A549 (cell line): Measurements from ENCODE around the gene XPNPEP2. TPM values are rescaled to one million over a fixed set of nuclear protein-coding genes. Genes with fewer than 3 reads are reported as not detected.

ENCODE experiments used
- ATAC-seq, 2 experiments: fragments of 200-7000 bp in 1 of 2; fragments of >200 bp in 1 of 2; cut with Nextera tagmentation in 1 of 2; cut with Tn5 transposase in 1 of 2; 3 replicates each; pipeline versions ENCODE4 v1.8.0 to v1.9.1; 2018 to 2020; ENCODE audit warnings: mild to moderate bottlenecking in 1 of 2, moderate library complexity in 1 of 2
- CTCF ChIA-PET: fragments of 300-600 bp; sonication (Branson Sonifier 250); formaldehyde crosslinking; extraction: SDS; loops from one replicate; lab custom pipeline; 2021; ENCODE audit warnings: antibody characterized with exemption, inconsistent platforms; lab: Yijun Ruan, JAX
- POLR2A ChIA-PET: fragments of 350-600 bp; formaldehyde crosslinking; extraction: SDS; loops from one replicate; lab custom pipeline; 2021; ENCODE audit warnings: antibody characterized with exemption, inconsistent platforms; lab: Yijun Ruan, JAX
- DNase-seq, 2 experiments: peaks; one replicate each; pipeline versions ENCODE4 v3.0.0 to v3.0.0-alpha.2; 2011 to 2016; ENCODE audit warnings: low read depth in 1 of 2, low spot score in 1 of 2
- FAIRE-seq: peaks from 2 replicates; lab custom pipeline; 2011; peaks lifted over from hg19 to GRCh38; lab: Jason Lieb, UNC
- H3K27ac ChIP-seq, 2 experiments: fragments of >200 bp; sonication (Bioruptor Twin); formaldehyde crosslinking; 3 replicates each; pipeline ENCODE4 v1.5.1; 2016 to 2017
- H3K4me1 ChIP-seq: fragments of >200 bp; sonication (Bioruptor Twin); formaldehyde crosslinking; 3 replicates; pipeline ENCODE4 v1.6.1; 2016
- H3K4me2 ChIP-seq: fragments of >200 bp; sonication (Bioruptor Twin); formaldehyde crosslinking; 3 replicates; pipeline ENCODE4 v1.6.1; 2016
- H3K4me3 ChIP-seq: fragments of >200 bp; sonication (Bioruptor Twin); formaldehyde crosslinking; 3 replicates; pipeline ENCODE4 v1.5.1; 2016
- H3K9me3 ChIP-seq: fragments of >200 bp; sonication (Bioruptor Twin); formaldehyde crosslinking; 3 replicates; pipeline ENCODE4 v1.6.1; 2016
- ATOH8 ChIP-seq: fragments of 250-450 bp; sonication (Bioruptor Pico); IDR thresholded peaks from 2 replicates; pipeline ENCODE4 v1.5.0; 2020; ENCODE audit warnings: low read depth, mild to moderate bottlenecking, moderate library complexity
- BHLHE40 ChIP-seq: IDR thresholded peaks from 2 replicates; pipeline ENCODE4 v1.6.1; 2012; ENCODE audit warnings: low read depth, low read length, inconsistent platforms
- CTCF ChIP-seq: fragments of >200 bp; sonication (Bioruptor Twin); formaldehyde crosslinking; IDR thresholded peaks from 3 replicates; pipeline ENCODE4 v1.5.1; 2016
- EHMT2 ChIP-seq: fragments of 200-600 bp; sonication (generic); IDR thresholded peaks from 2 replicates; pipeline ENCODE4 v1.6.1; 2016; ENCODE audit warnings: antibody characterized with exemption, low read depth, mild to moderate bottlenecking, moderate library complexity
- ESRRA ChIP-seq: fragments of 150-350 bp; IDR thresholded peaks from 2 replicates; pipeline ENCODE4 v1.6.1; 2014; ENCODE audit warnings: mild to moderate bottlenecking, low read length, borderline replicate concordance
- FOSL2 ChIP-seq, 2 experiments: fragments of 450-650 bp in 1 of 2; fragments of >200 bp in 1 of 2; sonication (Bioruptor Twin) in 1 of 2; formaldehyde crosslinking; IDR thresholded peaks; 2 replicates each; pipeline versions ENCODE4 v1.5.0 to v1.6.1; 2016 to 2020; ENCODE audit warnings: mild to moderate bottlenecking in 1 of 2, moderate library complexity in 1 of 2
- FOXS1 ChIP-seq: fragments of 250-450 bp; sonication (Bioruptor Pico); IDR thresholded peaks from 2 replicates; pipeline ENCODE4 v1.5.0; 2020; ENCODE audit warnings: mild to moderate bottlenecking, moderate library complexity
- HDAC2 ChIP-seq: fragments of 200-600 bp; sonication (generic); IDR thresholded peaks from 2 replicates; pipeline ENCODE4 v1.6.1; 2016
- HEYL ChIP-seq: fragments of 250-450 bp; sonication (Bioruptor Pico); IDR thresholded peaks from 2 replicates; pipeline ENCODE4 v1.8.0; 2021; ENCODE audit warnings: mild to moderate bottlenecking, moderate library complexity
- HMGXB4 ChIP-seq: fragments of 250-450 bp; sonication (Bioruptor Pico); IDR thresholded peaks from 2 replicates; pipeline ENCODE4 v1.5.0; 2021; ENCODE audit warnings: mild to moderate bottlenecking, moderate library complexity, borderline replicate concordance
- HOXA7 ChIP-seq: fragments of 250-450 bp; sonication (Bioruptor Pico); IDR thresholded peaks from 2 replicates; pipeline ENCODE4 v1.5.0; 2020; ENCODE audit warnings: mild to moderate bottlenecking, moderate library complexity
- HOXB13 ChIP-seq: fragments of 250-450 bp; sonication (Bioruptor Pico); IDR thresholded peaks from 2 replicates; pipeline ENCODE4 v1.5.0; 2020; ENCODE audit warnings: low read depth, mild to moderate bottlenecking, moderate library complexity
- HOXB5 ChIP-seq: fragments of 250-450 bp; sonication (Bioruptor Pico); IDR thresholded peaks from 2 replicates; pipeline ENCODE4 v1.5.0; 2020; ENCODE audit warnings: mild to moderate bottlenecking, moderate library complexity
- JUNB ChIP-seq: fragments of >200 bp; sonication (Bioruptor Twin); formaldehyde crosslinking; IDR thresholded peaks from 2 replicates; pipeline ENCODE4 v1.6.1; 2016
- KDM1A ChIP-seq: fragments of 200-600 bp; sonication (generic); IDR thresholded peaks from 2 replicates; pipeline ENCODE4 v1.6.1; 2016; ENCODE audit warnings: low read depth, mild to moderate bottlenecking
- NPAS2 ChIP-seq: fragments of 250-450 bp; sonication (Bioruptor Pico); IDR thresholded peaks from 2 replicates; pipeline ENCODE4 v1.8.0; 2022; ENCODE audit warnings: mild to moderate bottlenecking, moderate library complexity, borderline replicate concordance
- PBX3 ChIP-seq: IDR thresholded peaks from 2 replicates; pipeline ENCODE4 v1.6.1; 2012
- POLR2AphosphoS2 ChIP-seq: conservative IDR thresholded peaks from 2 replicates; pipeline ENCODE4 v1.6.1; 2012; ENCODE audit warnings: low read length, improper control_type of control experiment, inconsistent platforms
- REST ChIP-seq: fragments of 200-600 bp; sonication (generic); IDR thresholded peaks from 2 replicates; pipeline ENCODE4 v1.6.1; 2016; ENCODE audit warnings: antibody characterized with exemption, mild to moderate bottlenecking, moderate library complexity
- RFX5 ChIP-seq: fragments of 450-650 bp; IDR thresholded peaks from 2 replicates; pipeline ENCODE4 v1.7.1; 2014; ENCODE audit warnings: antibody characterized with exemption, mild to moderate bottlenecking, moderate library complexity
- SMC3 ChIP-seq: fragments of >200 bp; sonication (Bioruptor Twin); formaldehyde crosslinking; IDR thresholded peaks from 3 replicates; pipeline ENCODE4 v1.6.1; 2018; ENCODE audit warnings: inconsistent platforms
- SREBF2 ChIP-seq: fragments of 450-650 bp; IDR thresholded peaks from 2 replicates; pipeline ENCODE4 v1.6.1; 2014; ENCODE audit warnings: mild to moderate bottlenecking, moderate library complexity
- TP53 ChIP-seq: fragments of 250-450 bp; sonication (Bioruptor Pico); IDR thresholded peaks from 2 replicates; pipeline ENCODE4 v1.5.0; 2021; ENCODE audit warnings: mild to moderate bottlenecking, moderate library complexity
- USF2 ChIP-seq: fragments of 450-650 bp; IDR thresholded peaks from 2 replicates; pipeline ENCODE4 v1.6.1; 2014; ENCODE audit warnings: antibody characterized with exemption
- ZSCAN20 ChIP-seq: fragments of 250-450 bp; sonication (Bioruptor Pico); IDR thresholded peaks from 2 replicates; pipeline ENCODE4 v1.8.0; 2022; ENCODE audit warnings: mild to moderate bottlenecking, moderate library complexity
- WGBS: methylation state at CpG from one replicate; pipeline ENCODE4 v1.1.6; 2017; ENCODE audit errors: missing lambda C conversion rate; 5-methylcytosine and 5-hydroxymethylcytosine counted together
- polyA plus RNA-seq, 4 experiments: library from polyadenylated mRNA; depleted of rRNA in 3 of 4; stranded (reverse); fragments of >200 nt; fragmentation: RNase III in 1 of 4; extraction: RNeasy Plus Mini Kit Qiagen cat#74134 plus additional on column Dnase treatment in 1 of 4; gene quantifications; 2 replicates in 3 of 4; 3 replicates in 1 of 4; pipeline ENCODE4 v1.2.3, GENCODE V29; 2011 to 2017

Gene XPNPEP2
- polyA plus RNA-seq, 2 of the 4 experiments (the other 2 are of a cell fraction): not detected

- no peak for TF ChIP-seq PBX3
- TF ChIP-seq, all 56 proteins: peak for 0
These were observed 7.6 kb upstream of the XPNPEP2 start (continued) for GRCh38 chrX:129731228-129731627.

GRCh38 chrX:129732857-129733256 is 5.9 kb upstream of the XPNPEP2 start:
- H3K4me2 ChIP-seq: no peak overlapping the region
- H3K9me3 ChIP-seq: no peaks in the 10 kb centered on the region
- DNase-seq: no peak
- no peaks in the 10 kb centered on the region for H3K4me1 ChIP-seq
- WGBS: 50% methylated on average over 1 of the region's 2 CpGs
- CTCF ChIA-PET: no interaction called here
- no peak for ATAC-seq
- POLR2A ChIA-PET: no interaction called here
- no peak overlapping the region for H3K4me3 ChIP-seq
- TF ChIP-seq EHMT2: no peak
- TF ChIP-seq HMGXB4 (CRISPR knock-in tag): no peak
- no peak for TF ChIP-seq TP53 (CRISPR knock-in tag)
- no peak for TF ChIP-seq SREBF2
- no peak for TF ChIP-seq USF2
- TF ChIP-seq ATOH8 (CRISPR knock-in tag): no peak
- no peak for TF ChIP-seq SMC3
- TF ChIP-seq BHLHE40: no peak
- no peak for TF ChIP-seq ZSCAN20
- TF ChIP-seq POLR2AphosphoS2: no peak
- TF ChIP-seq RFX5: no peak
- no peak for TF ChIP-seq ESRRA
- TF ChIP-seq REST: no peak
- TF ChIP-seq KDM1A: no peak
- no peak for TF ChIP-seq HEYL (CRISPR knock-in tag)
- no peak for TF ChIP-seq JUNB
- TF ChIP-seq HOXA7 (CRISPR knock-in tag): no peak
- no peak overlapping the region for H3K27ac ChIP-seq
- no peak for FAIRE-seq

GRCh38 chrX:129733335-129733734 is 5.4 kb upstream of the XPNPEP2 start:
- ChIA-PET POLR2A (no interaction called here), CTCF (interaction anchor here (2.4 kb wide), 1 partner anchor 96 kb away, joined by 18 read pairs; no protein-coding TSS in a partner anchor)
- TF ChIP-seq FOXS1 (CRISPR knock-in tag) (no peak), TP53 (CRISPR knock-in tag) (no peak), HDAC2 (no peak), PBX3 (no peak), FOSL2 (IDR thresholded peaks at IDR 0.05) (no peak), FOSL2 (CRISPR knock-in tag; IDR thresholded peaks at IDR 0.05) (no peak), HOXB13 (CRISPR knock-in tag) (no peak), HOXB5 (CRISPR knock-in tag) (no peak), RFX5 (no peak), BHLHE40 (no peak), CTCF (no peak), NPAS2 (CRISPR knock-in tag) (no peak)

More at GRCh38 chrX:129733335-129733734, 5.4 kb upstream of the XPNPEP2 start:
- Histone ChIP-seq H3K4me1 (no peaks in the 10 kb centered on the region), H3K9me3 (no peaks in the 10 kb centered on the region), H3K4me2 (no peak overlapping the region), H3K27ac (no peak overlapping the region), H3K4me3 (no peak overlapping the region)
- no CpG with 5 or more reads among the region's 4 CpGs for WGBS
- DNase-seq (no peak), FAIRE-seq (no peak), ATAC-seq (no peak)
